GM21447 (cell line): ENCODE measurements around the gene HOXB3.

Source experiments
- ATAC-seq: cut with Tn5 transposase; IDR thresholded peaks from one replicate; pipeline ENCODE4 v1.9.1; 2021; ENCODE audit not compliant: unreplicated experiment

HOXB3 gene

DNA sequence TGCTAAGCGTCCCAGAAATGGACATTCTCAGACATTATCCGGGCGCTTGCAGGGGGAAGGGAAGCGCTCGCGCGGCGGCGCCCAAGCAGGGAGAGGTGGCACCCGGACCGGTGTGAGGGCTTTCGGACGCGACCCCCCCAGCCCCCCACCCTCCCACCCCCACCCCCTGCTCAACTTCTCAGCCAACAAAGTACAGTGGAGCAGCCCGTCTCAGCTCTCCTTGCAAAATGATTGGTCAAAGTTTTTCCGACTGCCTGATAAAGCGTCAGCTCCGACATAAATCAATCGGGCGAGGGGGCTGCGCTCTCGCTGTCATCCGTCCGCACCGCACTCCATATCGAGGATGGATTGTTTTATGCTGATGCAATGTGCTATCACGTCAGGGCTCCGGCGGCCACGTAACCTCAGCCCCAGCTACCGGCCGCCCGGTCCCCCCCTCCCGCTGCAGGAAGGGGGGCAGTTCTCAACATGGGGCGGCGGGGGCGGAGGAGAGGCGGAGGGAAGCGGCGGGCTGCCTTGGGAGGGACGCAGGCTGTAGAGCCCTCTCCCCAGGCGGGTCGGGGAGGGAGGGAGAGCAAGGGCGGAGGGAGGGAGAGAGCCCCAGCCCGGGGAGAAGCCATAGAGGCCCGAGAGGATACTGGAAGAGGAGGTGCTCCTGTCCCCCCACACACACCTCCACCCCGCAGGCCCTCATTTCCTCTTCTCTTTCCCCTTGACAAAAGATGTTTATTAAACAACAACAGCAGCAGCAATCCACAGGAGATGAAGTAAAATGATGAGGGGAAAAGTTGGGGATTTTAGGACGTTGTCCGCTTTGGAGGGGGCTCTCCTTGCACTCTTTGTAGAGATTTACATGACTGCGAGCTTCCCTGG is 36.4 kb upstream of the HOXB3 start, which contains the start of gene HOXB9:
Gene HOXB9, minus strand, starts transcription at position 114 of the 873 bp plus-strand sequence. Its CDS starts 89 bp downstream, at position 25.
- no peak for ATAC-seq

DNA sequence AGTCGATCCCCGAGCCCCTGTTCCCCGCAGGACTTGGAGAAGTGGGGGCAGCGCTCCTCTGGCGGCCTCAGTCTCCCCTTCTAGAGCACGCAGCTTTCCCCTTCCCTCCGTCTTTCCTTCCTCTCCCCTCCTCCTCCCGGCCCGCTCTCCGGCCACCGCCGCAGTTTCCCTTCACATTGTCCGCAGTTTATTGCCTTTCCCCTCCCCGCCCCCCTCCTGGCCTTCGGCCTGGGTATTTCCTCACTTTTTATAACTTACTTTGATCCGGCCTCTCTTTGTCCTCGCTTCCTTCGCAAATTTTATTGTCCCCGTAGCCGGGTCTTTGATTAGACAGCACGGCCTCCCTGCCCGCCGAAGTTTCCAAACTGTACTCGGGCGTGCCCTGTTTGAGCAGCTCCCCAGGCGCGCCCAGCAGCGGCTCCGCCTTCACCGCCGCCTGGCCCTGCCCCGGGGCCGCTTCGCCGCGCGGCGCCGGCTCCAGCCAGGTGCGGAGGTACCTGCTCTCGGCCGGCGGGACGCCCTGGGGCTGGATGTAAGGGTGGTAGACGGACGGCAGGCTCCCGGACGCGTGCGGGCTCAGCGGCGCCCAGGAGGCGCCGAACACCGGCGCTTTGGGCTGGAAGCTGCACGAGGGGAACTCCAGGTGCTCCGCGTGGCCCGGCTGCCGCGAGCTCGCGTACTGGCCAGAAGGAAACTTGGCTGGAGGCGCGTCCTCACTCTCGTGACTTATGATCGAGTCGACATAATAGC is 35.6 kb upstream of the HOXB3 start:
- ATAC-seq = no peak

DNA sequence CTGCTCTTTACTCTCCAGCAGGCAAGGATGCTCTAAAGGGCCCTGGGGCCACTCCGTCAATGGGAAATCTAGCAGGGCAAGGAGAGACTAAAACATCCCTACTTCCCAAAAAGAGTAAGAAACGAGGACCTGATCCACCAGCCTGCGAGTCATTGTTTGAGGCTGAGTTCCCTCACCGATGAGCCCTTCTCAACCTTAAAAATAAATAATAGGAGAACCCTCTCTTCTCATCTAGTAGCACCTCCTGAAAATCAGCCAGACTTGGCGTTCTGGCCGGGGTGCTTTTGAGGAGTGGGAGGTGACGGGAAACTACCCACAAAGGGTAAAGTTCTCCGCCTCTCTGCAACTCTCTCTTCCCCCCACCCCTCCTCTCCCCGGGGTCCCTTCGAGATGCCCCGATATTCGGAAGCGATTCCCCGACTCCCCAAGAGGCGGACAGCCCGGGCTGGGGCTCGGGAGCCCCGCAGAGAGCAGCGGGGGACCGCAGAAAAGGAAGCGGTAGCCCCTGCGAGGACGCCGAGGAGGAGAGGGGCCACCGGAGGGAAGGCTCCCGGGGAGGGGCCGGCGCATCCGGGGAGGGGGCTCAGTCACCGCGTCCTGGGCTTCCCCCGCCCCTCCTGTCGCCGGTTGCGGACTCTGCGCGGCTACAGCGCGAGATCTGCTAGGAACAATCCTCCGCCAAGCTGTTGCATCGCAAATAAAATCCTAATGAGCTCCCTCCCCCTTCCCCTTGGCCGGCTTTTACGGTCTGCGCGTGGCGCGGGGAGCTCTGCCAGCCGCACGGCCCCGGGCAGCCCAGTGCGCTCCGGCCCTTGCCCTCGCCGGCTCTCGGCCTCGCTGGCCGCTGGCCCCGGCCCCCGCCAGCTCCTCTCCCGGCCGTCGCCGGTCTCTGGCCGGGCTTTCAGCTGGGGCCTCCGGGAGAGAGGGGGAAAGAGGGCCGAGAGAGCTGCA is 34.8 kb upstream of the HOXB3 start:
- ATAC-seq = no peak

DNA sequence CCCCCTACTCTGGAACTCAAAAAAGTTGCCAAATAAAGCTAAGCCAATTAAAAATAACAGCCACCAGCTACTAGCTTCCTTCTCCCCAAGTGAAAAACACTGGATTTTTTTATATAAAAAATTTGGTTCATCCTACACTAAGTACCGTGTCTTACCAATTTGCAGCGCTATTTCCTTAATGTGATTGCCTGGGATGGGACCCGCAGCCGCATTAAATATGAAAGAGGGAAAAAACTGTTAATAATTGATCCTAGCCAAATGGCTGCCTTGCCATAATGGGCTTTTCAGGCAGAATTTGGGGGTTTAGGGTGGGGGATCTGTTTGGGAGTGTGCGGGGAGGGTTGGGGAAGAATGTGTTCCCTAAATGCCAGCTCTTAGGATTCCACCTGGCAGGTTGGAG is 34.1 kb upstream of the HOXB3 start:
- ATAC-seq = no peak

DNA sequence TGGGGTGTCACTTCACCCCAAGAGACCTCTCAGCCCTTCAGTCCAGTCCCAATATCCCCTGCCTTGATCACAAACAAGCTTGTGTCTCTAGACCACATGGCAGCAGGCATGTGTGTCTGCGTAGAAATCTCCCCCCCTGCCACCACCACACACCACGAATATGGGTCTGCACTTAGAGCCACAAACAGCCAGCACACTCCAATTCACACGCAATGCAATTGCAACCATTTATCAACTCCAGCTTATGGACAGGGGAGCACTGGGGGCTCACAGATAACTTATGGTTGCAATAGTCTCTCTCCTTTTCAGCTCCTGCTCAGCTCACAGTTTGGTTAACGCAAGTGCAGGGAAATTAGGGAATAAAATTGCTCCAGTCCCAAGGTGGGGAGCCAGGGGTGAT is 33.5 kb upstream of the HOXB3 start:
- ATAC-seq = no peak

DNA sequence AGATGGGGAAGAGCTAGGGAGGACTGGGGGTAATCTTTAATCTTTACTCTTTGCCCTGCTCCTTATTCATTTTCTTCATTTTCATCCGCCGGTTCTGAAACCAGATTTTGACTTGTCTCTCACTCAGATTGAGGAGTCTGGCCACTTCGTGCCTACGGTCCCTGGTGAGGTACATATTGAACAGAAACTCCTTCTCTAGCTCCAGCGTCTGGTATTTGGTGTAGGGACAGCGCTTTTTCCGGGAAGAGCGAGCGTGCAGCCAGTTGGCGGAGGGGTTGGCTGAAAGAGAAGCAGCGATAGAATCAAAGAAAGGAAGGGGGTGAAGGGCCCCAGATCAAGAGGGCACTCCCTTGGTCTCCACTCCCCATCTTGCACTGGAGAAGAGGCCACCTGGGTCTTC is 32.8 kb upstream of the HOXB3 start:
- no peak for ATAC-seq

DNA sequence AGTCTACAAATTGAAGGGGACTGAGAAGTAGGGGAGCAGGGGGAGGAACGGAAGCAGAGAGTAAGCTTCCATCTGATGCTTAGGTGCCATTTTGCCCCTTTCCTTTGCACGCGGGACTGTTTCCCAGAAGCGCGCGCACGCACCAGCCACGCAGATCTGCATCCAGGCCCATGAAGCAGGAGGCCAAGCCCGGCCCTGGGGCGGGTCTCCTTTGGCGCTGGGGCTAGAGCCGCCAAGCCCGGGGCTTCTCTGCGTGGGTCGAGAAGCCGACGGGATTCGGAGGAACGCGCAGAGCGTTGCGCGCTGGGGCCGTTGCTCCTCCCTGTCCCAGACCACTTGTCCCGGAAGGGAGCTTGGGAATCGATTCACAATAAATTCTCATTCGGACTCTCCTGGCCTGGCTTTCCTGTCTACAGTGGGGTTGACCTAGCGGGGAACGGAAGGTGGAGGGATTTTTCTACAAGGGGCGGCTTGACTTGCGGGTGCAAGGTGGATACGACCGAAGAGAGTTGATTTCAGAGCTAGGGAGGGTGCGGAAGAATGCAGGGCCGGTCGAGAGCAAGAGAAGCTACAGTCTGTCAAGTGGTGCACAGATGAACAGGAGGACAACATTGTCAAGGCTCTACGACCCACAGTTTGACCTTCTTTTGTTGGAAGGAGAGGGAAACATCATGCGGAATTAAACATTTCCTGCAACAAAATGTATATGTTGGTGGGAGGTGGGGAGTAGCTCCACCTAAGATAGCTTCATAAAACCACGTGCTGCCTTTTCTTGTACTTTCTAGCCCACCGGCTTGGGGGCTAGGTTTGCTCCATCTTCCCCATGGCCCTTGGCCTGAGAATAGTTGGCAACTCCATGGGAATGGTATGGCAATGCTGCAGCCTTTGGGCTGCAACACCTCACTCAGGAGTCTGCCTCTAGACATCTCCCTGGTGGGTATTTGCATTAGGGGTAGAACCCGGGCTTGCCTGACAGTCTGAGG is 31.7 kb upstream of the HOXB3 start:
- ATAC-seq = no peak

DNA sequence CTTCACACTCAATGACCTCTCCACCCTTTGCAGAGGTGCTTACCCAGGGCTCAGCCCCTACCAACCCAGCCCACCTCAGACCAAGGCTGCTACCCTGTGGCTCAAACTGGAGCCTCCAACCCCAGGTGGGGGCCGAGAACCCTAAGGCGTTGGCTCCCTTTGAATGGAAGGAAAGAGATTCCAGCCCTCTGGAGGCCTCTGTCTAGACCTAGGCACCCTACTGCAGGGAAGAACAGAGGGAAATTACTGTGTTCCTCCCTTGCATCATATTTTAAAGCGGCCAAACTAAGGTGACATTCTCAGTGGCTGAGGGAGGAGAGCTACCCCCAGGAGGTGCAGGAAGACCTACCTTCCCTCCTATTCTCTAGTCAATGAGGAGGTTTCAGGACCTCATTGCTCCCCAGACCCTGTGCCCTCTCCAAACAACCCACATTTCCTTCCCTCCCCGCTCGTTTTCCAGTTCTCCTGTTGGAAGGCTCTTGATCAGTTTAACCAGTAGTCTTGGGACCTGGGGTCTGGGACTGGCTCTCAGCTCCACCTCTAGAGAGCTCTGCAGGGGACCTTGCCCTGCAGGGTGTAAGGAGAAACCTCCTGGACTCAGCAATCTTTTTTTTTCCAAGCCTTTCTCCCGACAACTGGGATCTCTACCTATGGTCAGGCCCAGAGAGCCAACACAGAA is 30.6 kb upstream of the HOXB3 start:
- no peak for ATAC-seq

DNA sequence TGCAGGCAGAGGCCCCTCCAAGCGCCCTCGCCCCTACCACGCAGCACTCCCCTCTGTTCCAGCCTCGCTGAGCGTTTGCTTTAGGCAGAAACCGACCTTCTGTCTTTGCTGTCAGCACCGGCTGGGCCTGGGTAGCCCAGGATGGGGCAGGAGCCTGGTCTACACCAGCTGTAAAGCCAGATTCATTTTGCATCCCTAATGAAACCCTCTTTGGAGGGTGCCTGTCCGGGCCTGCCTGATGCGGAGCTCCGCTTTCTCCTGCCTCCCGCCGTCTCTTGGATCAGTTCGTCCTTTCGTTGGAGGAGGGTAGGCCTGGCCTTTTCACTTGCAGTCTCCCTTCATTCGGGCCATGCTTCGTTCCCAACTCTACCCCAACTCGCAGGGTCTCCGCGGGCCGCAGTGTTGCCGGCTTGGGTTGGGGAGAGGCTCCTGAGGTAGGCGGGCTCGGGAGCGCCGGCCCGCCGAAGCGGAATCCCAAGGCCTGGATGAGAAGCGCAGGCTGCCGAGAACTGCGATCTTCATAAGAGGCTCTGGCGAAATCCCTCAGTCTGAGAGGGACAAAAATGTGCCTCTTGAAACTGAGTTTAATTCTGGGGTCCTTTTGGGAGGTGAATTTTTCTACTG is 29.9 kb upstream of the HOXB3 start:
- no peak for ATAC-seq

DNA sequence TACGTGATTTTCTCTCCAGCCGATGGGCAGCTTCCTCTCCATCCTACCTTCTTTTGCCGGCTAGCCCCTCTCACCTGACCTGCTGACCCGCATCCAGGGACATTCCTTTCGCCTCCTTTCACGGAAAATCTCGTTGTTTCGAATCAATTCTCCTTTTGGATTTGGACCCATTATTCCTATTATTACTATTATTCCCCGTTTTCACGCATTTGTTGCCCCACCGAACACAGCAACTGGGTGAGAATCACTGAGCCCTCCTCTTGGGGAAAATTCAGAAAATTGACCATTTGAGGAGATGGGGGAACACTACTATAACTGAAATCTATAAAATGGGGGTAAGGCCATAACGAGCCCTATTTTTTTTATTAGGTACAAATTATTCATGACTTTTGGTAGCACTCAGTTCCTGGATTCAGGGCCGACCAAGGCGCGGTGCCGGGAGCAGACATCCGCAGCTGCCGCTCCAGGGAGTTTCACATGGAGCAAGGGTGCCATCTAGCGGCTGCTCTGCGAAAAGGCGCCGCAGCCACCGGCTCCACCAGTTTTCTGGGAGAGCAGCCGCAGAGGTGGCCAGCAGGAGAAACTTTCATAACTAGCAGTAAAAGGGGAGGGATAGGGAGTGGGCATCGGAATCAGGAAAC is 28.3 kb upstream of the HOXB3 start:
- no peak for ATAC-seq

DNA sequence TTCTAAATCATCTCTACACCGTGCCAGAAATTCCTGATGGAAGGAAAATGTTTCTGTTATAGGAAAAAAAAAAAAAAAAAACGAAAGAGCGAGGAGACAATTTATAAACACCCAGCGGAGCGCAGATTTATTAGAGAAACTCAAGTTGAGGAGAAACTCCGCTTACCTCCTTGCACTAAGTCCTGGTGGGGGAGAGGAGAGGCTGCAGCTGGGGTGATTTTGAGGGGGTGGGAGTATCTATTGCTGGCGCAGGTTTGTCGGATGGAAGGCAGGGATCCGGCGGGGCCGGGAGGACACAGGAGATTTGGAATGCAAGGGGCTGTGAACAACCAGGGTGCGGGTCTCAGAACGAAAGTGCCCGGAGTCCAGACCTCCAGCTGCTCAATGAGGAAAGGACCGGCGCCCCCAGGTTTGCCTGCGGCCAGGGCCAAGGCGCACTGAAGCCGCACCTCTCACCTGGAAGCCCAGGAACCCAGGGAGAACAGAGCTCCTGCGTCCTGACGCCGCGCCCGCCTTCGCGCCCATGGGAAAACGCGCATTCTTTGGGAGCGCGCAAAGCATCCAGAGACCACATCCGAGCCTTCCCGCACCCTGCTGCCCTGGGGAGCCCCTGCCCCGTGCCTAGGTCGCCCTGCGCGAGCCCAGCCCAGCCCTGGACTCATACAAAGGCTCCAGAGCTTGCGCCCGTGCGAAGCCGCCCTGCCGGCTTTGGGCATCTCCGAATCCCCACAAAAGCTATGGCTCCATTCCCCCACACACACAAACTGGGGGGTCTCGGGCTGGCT is 27.6 kb upstream of the HOXB3 start:
- ATAC-seq = no peak

DNA sequence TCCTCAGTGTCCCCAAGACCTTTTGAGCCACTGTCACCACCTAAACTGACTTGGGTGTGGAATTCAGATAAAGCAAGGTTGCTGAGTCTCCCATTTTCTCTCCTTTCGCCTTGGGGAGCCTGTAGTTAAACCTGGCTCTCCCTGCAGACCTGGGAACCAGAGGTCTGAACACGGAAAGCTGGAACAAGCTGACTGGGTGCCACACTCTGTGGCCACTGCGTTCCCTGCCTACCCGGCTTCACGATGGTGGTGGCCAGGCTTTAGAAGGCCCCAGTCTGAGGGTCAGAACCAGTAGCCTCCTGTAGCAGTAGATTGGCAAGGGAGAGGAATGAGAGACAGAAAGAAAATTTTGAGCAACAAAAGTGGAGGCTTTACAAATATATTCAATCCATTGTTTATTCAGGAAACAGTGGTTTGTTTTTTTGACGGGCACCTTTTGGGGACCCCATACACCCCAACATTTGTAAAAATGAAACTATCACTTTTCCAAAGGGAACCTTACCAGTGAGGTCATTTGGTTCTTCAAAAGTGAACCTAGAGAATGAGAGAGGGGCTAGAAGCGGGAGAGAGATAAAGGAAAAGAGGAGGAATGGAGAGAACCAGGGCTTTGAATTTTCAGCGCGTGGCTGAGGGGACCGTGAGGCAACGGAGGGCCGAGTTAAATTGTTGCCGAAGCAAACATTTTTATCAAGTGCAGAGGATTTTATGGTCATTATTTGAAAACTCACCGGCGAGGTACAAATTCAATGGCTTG is 26.9 kb upstream of the HOXB3 start:
- no peak for ATAC-seq

DNA sequence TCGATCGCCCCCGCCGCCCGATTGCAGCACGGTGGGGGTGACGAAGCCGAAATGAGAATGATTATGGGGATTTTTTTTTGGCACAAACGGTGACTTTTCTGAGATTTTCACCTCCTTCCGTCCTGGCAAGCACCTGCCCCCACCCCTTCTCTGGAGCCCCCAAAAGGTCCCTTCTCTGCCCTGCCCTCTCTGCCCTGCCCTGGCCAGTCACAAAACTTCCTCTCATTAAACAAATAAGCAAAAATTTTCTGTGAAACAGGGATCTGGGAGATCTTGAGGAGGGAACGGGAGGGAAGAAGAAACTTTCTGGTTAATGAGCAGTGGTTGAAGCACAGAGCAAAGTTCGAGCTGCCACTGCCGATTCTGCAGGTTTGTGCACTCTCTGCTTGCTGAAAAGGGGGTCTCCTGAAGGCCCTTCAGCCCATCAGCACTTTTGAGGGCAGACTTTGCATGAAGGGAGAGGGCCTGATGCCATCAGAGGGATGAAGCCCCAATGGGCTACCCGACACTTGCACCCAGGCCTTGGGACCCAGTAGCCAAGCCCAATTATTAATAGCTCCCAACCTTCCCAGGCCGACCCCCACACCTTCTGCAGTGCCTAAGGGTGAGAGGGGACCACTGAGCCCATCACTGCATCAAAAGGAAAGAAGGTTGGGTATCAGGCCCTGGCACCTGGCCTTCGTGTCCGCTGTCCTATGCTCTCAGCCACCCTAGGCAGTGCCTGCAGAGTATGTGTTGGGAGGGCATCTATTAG is 26.1 kb upstream of the HOXB3 start:
- ATAC-seq = no peak

DNA sequence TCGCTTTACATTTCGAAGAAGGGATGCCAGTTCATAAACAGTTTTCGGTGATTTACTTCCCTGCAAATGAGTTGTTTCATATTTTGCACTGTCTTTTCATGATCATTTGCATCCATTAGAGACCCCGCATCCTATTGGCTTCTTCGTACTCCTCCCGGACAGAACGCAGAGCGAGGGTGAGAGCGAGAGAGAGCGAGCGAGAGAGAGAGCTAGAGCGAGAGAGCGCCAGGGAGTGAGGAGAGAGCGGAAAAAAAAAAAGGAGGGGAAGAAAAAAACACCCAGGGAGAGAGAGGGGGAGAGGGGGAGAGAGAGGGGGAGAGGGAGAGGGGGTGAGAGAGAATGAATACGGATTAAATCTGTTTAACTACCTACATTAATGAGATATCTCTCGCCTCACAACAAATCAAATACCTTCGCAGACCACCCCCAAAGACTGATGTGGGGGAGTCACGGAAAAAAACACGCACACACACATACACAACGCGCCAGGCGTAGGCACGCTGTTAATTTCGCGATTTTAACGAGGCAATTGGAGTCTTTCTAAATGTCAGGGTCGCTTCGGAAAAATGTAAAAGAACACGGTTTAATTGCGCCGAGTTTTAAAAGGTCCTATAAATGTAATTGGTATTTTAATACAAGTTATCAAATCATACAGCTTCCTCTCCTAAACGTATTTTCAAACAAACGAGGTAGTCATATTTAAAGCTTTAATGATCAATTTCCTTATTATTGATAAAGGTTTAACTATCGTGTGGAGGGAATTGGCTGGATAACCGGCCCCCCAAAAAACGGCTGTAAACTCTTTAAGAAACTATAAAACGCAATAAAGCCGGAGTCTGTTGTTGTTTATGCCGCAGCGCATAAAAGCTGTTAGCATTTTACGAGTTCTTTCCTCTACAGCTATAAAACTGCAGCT is 25.3 kb upstream of the HOXB3 start, which contains the start of gene HOXB8:
Gene HOXB8, minus strand, starts transcription at position 246 of the 916 bp plus-strand sequence. CDS start 588 bp downstream, outside the sequence.
- ATAC-seq = no peak
